Measurements from ENCODE around the gene ST3GAL3.

The ST3GAL3 gene

DNA sequence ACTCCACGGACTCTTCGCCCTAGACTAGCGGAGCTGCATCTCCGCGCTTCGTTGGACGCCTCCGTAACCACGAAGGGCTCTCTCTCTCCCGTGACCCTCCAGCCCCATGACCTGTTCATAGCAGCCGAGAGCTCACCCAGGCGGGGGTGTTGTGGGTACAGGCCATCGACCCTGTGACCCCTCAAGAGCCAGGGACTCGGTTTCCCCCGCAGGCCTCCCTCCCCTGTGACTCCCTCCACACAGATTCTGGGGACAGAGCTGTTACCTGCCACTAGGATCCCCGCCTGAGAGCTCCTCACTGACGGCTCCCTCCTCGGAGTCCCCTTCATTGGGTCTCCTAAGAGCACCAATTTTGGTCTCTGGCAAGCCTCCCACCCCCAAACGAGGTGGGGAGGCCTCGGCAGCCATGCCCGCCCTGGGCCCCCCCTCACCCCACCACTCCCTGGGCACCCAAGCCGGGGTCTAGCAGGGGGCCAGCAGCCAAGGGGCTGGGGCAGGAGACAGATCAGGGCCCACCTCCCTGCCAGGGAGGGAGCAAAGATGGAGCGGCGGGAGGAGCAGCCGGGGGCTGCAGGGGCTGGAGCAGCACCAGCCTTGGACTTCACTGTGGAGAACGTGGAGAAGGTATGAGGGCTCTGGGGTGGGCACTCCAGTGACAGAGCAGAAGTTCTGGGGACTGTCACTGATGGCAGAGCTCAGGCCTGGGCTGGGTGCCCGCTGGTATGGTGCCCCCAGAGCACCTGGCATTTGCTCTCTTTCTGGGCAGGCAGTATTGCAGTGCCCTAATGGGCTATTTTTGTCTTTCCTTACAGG is 239.9 kb downstream of the ST3GAL3 start:
- no peak for DNase-seq

DNA sequence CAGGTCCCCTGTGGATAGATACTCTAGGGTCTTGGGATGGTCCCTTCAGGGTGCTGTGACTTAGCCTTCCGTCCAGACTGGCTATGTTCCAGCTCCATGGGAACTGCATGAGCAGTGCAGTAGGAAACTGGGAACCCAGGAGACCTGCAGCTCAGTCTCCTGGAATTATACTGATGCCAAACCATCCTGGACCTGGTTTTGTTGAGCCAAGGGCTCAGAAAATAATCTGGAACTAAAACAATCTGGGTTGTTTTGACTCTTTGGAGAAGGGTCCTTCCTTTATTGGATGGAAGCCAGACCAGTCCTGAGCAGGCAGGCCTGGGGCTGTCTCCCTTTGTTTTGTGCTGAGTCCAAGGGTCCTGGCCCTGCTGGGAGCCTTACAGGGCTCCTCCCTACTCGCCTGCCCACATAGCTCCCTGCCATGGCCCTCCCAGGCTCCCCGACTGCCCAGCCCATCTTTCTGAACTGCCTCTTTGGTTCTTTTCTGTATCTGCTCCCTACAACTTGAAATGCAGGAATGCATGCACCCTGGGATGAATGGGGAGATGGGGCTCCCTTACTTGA is 240.6 kb downstream of the ST3GAL3 start:
- no peak for DNase-seq

DNA sequence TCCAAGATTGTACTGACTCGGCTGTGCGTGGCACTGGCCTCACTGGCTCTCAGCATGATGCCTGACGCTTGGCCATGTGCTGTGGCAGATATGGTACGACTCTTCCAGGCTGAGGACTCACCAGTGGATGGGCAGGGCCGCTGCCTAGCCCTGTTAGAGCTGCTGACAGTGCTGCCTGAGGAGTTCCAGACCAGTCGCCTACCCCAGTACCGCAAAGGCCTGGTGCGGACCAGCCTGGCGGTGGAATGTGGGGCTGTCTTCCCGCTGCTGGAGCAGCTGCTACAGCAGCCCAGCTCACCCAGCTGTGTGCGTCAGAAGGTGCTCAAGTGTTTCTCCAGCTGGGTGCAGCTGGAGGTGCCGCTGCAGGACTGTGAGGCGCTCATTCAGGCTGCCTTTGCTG is 242.3 kb downstream of the ST3GAL3 start:
- no peak for DNase-seq

DNA sequence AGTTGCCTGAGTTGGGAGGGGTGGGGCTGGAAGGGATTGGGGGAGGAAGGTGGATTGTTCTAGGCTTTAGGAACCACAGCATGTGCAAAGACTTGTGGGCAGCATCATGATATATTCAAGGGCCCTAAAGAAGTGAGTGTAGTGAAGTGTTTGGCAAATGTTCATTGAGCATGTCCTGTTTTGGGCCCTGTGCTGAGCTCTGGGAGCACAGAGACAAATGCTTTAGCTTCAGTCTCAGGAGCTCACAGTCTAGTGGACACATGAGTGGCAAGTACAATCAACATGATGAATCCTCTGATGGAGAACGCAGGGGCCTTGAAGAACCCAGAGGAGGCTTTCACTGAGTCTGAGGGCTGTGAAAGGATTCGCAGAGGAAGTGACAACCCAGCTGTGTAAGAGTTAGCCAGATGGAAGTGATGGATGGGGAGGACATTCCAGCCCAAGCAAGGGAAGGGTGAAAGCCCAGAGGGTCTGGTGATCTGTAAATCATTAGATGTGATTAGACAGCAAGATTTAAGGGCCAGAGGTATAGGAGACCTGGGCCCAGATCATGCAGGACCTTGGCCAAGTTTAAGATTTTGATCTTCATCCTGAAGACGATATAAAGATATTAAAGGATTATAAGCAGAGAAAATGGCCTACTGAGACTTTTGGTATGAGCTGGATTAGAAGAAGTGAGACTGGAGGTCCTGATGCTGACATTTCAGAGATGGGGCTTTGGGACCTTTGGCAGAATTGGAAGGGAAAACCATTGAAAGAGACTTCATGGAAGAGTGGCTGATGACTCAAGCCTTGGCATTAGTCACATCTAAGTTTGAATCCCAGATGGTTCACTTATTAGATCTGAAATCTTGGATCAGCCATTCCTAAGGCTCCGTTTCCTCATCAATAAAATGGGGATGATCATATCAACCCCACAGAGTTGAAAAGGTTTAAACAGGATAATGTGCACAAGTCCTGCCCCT is 244.0 kb downstream of the ST3GAL3 start:
- DNase-seq: no peak

DNA sequence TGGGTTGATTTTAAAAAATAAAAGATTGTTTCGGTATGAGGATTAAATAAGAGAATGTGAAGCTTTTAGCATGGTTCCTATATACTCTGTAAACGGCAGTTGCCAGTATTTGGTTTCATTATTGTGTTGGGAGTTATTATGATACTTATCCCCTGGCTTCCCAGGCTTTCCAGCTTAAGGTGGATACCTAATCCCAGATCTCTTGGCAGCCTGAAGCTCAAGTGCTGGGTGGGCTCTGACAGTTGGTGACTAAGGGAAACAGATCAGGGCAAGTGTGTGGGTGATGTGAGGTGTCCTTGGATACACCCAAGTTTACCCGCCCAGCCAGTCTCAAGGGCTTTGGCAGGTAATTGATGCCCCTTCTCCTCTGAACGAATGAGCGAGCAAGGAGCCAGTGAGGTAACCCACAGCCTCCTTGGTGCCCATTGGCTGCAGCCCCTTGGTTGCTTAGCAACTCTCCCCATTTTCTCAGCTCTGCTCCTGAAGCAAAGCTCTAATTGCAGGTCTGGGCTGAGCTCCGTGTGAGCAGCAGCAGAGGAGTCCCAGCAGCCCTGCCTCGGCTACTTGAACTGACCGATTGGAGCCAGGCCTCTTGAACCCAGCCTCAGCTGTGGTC is 245.5 kb downstream of the ST3GAL3 start:
- no peak for DNase-seq

DNA sequence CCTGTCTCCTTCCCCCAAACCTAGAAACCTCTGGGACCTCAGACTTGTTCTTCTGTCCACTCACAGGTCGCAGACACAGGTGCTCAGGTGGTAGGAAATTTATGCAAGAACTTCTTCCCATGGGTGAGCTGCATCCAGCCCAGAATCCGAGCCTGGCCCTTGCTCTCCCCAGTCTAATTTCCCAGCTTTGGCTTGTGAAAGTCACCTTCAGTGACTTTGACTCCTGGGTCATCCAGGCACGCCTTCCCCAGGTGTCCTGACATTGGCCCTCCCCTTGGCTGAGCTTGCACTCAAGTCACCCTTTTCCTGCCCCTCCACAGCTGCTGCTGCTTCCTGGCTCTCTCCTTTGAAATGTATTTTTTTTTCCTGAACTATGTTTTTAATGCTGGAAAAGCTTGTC is 246.0 kb downstream of the ST3GAL3 start:
- no peak for DNase-seq

DNA sequence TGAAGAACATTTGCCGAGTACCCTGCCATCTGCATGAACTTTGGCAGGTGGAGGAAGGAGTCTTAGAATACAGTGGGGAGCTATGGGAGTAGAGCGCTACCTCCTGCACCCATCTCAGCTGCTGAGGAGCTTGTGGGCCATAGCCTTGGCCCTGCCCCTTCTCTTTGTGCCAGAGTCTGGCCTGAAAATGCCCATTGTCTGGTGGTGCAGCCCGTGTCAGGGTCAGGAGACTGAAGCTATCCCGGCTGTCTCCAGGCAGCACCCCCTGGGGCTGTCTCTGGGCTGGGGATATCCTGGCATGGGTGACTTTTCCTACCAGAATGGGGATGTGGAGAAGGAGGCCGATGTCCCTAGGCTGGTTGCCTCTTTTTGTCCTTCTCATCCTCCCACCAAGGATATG is 246.7 kb downstream of the ST3GAL3 start:
- DNase-seq: no peak

DNA sequence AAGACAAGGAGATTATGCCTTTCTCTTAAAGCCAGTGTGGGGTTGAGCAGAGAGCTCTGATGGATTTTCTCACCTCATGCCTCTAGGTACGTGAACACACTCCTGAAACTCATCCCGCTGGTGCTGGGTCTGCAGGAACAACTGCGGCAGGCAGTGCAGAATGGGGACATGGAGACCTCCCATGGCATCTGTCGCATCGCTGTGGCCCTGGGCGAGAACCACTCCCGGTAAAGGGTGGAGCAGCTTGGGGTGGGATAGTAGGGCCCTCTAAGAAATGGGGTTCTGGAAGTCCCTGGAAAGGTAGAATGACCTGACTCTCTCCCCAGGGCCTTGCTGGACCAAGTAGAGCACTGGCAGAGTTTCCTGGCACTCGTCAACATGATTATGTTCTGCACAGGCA is 248.9 kb downstream of the ST3GAL3 start:
- no peak for DNase-seq

DNA sequence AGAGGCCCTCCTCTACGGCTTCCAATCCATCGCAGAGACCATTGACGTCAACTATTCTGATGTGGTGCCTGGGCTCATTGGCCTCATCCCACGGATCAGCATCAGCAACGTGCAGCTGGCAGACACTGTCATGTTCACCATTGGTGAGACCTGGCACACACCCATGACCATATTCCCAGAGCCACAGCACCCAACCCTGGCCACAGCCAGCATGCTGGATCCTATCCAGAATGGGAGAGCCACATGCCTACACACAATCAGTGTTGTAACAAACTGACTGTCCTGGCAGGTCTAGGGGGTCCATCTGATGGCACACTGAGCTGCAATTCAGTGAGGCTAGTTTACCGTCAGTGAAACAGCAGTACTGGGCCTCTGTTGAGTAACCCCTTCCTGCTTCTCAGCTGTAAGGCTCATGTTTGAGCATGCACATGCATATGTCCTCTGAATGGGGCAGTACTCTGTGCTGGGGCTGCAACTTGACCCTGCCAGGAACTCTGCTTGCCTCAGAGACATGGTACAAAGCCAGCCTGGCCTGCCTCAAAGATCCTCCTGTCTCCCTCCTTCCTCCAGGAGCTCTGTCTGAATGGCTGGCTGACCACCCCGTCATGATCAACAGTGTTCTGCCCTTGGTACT is 250.2 kb downstream of the ST3GAL3 start:
- DNase-seq: no peak

DNA sequence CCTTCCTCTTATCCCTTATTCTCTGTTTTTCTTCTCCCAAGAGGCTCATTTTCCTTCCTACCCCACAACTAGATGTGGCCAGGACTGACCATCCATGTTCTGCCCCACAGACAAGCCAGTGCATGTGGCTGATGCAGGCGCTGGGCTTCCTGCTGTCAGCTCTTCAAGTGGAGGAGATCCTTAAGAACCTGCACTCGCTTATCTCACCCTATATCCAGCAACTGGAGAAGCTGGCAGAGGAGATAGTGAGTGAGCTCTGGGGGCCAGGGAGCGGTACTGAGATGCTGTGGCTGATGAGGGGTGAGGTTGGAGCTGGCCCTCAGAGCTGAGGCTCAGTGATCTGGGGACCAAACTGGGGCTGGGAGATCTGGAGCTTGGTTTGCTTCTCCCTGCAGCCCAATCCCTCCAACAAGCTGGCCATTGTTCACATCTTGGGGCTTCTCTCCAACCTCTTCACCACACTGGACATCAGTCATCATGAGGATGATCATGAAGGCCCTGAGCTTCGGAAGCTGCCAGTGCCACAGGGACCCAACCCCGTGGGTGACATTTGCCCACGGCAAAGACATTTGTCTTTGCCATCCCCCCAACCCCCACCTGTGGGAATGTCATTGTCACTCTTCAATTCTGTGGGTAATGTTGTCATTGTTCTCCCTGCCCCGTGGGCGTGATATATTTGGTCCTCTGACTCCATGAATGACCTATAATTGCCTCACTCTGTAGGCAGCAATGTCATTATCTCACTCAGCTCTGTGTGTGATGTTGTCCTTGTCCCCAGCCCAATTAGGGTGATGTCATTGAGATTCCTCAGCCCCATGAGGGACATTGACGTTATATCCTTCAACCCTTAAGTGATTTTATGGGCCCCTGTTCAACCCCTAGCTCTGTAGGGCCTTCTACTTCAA is 251.3 kb downstream of the ST3GAL3 start:
- no peak for DNase-seq

DNA sequence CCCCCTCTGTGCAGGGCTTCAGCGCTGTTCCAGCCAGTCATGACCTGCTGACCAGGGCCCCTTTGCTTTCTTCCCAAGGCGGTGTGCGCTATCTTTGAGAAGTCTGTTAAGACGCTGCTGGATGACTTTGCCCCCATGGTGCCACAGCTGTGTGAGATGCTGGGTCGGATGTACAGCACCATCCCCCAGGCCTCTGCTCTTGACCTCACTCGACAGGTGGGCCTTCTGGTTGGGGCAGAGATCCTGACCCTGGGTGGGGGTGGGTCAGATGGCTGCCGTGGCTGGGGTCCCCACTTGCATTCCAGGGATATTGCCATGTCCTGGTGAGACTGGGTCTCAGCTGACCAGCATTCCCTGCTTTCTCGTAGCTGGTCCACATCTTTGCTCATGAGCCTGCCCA is 253.5 kb downstream of the ST3GAL3 start:
- no peak for DNase-seq

DNA sequence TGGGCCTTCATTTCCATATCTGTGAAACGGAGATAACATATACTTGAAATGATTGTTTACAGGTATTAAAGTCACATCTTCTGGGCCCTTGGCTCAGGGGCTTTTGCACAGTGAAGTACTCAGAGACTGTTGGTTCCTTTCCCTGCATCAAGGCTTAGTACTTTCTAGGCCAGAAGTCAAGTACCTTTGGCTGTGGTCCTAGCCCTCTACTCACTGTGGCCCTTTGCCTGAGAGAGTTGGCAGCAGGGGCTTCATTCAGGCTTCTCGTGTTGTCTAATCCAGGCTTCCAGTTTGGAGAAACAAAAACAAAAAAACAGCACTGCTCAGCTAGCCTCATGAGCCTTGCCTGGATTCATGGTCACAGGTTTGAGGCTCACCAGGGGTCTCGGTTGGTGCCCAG is 254.4 kb downstream of the ST3GAL3 start:
- no peak for DNase-seq

DNA sequence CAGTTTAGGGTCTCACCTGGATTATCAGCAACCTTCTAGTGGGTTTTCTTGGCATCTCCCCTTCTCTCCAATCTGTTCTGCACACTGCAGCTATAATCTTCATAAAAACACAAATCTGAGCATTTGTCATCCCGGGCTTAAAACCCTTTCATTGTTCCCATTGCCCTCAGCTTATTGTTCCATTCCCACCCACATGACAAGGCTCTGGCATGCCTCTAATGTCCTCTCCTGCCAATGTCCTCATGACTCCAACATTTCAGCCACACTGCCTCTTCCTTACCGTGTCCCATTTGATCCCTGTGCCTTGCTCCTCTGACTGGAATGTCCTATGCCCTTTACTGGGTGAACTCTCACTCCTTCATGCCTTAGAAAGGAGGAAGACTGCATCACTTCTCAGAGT is 255.0 kb downstream of the ST3GAL3 start:
- no peak for DNase-seq

DNA sequence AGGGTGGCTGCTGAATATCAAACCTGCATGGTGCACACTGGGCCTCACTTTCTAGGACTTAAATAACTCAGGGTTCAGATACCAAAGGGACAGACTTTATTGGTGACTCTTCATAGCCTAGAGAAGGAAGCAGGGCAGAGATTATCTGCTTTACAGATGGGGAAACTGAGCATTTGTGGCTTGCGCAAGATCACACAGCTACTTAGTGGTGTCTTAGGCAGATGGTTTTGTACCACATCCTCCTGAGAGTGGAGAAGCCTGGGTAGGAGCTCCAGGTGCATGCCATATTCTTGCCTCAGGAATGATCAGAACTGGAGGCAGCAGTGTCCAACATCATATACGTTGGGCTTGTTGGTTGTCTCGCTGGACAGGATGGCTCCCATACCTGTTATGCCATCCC is 255.7 kb downstream of the ST3GAL3 start:
- no peak for DNase-seq

DNA sequence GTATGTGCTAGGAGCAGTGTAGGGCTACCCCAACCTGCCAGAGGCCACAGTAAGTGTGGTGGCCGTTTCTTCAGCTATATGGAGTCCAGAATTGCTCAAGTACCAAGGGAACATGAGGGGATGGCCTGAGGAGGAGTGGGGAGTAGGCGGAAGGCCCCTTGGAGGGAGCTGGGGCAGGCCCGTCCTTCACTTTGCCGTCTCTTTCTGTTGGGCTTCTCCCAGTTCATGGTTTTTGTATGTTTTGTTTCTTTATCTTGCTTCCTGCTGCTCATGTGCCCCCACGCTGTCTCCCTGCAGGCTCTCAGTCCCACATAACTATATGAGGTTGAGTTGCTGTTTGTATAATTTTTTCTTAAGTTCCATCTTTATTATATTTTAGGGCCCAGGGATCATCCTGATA is 256.6 kb downstream of the ST3GAL3 start:
- DNase-seq: no peak

DNA sequence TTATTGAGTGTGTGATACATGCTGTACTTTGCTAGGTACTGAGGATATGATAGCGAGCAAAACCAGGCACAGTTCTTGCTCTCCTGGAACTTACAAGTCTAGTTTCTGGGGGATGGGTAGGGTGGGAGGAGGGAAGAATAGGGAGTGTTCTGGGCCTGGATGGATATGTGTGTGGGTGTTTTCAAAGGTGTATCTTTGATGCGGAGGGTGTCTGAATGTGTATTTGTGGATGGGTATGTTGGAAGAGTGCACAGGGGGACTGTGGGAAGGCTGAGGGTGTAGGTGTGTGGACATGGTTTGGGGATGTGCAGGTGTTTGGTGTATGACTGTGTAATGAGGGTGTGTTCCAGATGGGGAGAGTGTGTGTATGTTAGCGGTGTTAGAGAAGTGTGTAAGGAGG is 258.0 kb downstream of the ST3GAL3 start:
- no peak for DNase-seq

DNA sequence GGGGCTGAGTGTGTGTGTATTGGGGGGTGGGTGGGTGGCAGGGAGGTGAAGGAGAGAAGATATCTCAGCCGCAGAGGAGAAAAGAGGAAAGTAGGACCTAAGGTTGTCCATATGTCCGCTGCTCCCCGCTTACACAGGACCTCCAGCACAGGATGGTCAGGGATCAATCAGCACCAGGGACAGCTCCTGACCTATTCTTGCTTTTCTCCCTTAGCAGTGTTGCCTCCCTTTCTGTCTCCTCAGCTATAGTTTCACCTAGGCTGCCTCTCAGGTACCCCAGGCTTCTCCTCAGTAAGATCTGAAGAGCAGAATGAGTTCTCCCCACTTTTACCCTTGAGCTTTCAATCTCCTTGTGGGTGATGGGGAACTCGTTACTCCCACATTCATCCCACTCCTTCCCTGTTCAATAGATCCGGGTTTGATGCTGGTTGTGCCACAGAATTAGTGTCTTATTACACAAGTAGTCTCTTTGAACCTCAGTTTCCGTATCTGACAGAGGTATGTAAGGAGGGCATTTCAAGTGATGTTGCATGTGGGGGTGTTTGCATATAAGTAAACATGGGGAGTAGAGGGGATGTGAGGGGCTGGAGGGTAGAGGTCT is 261.1 kb downstream of the ST3GAL3 start:
- peak; percentile 27 to 29 for DNase-seq

DNA sequence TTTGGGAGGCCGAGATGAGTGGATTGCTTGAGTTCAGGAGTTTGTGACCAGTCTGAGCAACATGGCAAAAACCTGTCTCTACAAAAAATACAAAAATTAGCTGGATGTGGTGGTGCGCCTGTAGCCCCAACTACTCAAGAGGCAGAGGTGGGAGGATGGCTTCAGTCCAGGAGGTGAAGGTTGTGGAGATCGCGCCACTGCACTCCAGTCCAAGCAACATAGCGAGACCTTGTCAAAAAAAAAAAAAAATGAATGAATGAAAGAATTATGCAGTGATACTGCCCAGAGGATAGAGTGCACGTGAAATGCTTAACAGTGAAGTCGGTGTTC is 262.0 kb downstream of the ST3GAL3 start:
- no peak for DNase-seq

DNA sequence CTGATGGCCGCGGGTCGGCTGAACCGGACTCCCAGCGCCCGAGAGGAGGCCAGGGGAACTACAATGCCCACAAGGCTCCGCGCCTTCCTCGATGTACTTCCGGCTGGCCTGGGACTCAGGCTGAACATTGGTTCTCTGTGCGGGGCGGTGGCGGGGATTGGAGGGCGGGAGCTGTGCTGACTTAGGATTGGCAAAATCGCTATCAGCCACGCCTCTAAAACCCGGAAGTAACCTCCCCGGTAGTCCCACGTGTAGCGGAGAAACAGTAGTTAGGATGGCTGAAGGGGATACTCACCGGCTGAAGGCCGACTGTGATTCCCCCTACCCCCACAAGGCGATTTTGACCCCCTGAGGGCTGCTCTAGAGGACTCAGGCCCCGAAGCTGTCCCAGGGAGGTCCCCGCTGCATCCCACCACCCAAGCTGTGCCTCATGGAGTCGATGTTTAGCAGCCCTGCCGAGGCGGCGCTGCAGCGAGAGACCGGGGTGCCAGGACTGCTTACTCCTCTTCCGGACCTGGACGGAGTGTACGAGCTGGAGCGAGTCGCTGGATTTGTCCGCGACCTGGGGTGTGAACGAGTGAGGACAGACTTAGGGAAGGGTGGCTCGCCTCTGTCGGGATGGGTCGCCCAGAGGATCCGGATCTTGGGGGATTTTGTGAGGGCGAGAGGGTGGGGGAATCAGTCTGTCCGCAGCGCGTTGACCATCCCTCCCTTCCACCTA is 262.6 kb downstream of the ST3GAL3 start, which contains the start of gene DPH2:
TSS of gene DPH2 (plus strand) at position 265 of the 721 bp plus-strand sequence. CDS start at position 431, 166 bp downstream.
- peak; percentile 92 to 95 for DNase-seq

DNA sequence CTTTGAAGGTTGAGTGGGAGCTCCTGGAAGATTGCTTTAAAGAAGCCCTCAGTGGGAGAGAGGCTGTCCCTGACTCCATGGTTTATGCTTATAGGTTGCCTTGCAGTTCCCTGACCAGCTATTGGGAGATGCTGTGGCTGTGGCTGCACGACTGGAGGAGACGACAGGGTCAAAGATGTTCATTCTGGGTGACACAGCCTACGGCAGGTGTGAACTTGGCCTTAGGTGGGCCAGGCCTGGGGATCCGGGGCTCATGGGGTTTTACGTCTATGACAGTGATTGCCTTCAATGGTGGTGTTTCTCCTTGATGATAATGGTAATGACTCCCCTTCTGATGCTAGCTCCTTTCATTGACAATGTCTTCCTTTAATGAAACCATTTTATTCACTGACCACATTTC is 263.2 kb downstream of the ST3GAL3 start:
- no peak for DNase-seq

DNA sequence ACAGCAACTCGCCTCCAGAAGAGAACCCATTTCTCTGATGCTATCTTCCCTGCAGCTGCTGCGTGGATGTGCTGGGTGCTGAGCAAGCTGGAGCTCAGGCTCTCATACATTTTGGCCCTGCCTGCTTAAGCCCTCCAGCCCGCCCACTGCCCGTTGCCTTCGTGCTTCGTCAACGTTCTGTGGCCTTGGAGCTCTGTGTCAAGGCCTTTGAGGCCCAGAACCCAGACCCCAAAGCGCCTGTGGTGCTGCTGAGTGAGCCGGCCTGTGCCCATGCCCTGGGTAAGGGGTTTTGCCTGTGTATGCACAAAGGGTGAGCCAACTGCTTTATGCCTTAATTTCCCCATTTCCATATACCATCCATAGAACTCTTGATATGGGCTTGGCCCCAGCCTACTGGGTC is 263.6 kb downstream of the ST3GAL3 start:
- DNase-seq: no peak

Measured in AML-193 (cell line).